Measurements from ENCODE around the gene PFDN5.

PFDN5 gene

GRCh38 chr12:53332744-53333143 lies 37.4 kb downstream of the PFDN5 start:
- DNase-seq (ENCODE audit: extremely low read depth, insufficient read length): no peak
- H3K27me3 ChIP-seq (replicated peaks; ENCODE audit: control insufficient read depth, insufficient read depth, low read length): no peaks in the 10 kb centered on the region; the same call in 1 of the 2 replicates
- TF ChIP-seq CTCF (IDR thresholded peaks at IDR 0.05; ENCODE audit: insufficient read depth, low read length, poor library complexity, severe bottlenecking): no peak
- no peaks in the 10 kb centered on the region for H3K36me3 ChIP-seq (ENCODE audit: control insufficient read depth, insufficient read depth, low read length)
- no peak overlapping the region for H3K4me3 ChIP-seq (replicated peaks; ENCODE audit: low read depth, low read length)

DNA sequence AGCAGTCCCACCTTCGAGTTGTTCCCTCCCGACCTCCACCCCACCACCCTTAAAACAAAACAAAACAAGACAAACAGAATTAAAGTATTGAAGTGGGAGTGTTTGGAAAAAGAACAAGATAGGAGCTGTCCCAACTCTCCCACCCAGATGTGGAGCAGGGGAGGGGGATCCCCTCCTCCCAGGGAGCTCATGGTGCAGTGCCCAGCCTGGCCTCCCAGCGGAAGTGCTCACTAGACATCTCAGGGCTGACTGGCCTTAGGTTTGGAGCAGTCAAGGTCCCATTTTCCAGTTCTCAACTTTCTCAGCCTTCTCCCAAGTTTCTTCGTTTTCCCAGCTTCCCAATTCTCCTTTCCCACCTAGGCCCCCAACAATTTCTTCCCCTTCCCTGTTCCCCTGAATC lies 37.9 kb downstream of the PFDN5 start:
- Histone ChIP-seq H3K36me3 (ENCODE audit: control insufficient read depth, insufficient read depth, low read length) (no peaks in the 10 kb centered on the region), H3K27me3 (replicated peaks; ENCODE audit: control insufficient read depth, insufficient read depth, low read length) (no peaks in the 10 kb centered on the region; the same call in 1 of the 2 replicates), H3K4me3 (replicated peaks; ENCODE audit: low read depth, low read length) (no peak overlapping the region)
- DNase-seq (ENCODE audit: extremely low read depth, insufficient read length): no peak
- TF ChIP-seq CTCF (IDR thresholded peaks at IDR 0.05; ENCODE audit: insufficient read depth, low read length, poor library complexity, severe bottlenecking): no peak

GRCh38 chr12:53333845-53334244 lies 38.5 kb downstream of the PFDN5 start:
- Histone ChIP-seq H3K27me3 (replicated peaks; ENCODE audit: control insufficient read depth, insufficient read depth, low read length) (no peaks in the 10 kb centered on the region; the same call in none of the 2 replicates), H3K4me3 (replicated peaks; ENCODE audit: low read depth, low read length) (no peak overlapping the region), H3K36me3 (ENCODE audit: control insufficient read depth, insufficient read depth, low read length) (no peaks in the 10 kb centered on the region)
- no peak for TF ChIP-seq CTCF (IDR thresholded peaks at IDR 0.05; ENCODE audit: insufficient read depth, low read length, poor library complexity, severe bottlenecking)
- DNase-seq (ENCODE audit: extremely low read depth, insufficient read length): no peak

GRCh38 chr12:53334822-53335221 lies 39.5 kb downstream of the PFDN5 start:
- no peak overlapping the region for H3K4me3 ChIP-seq (replicated peaks; ENCODE audit: low read depth, low read length)
- no peaks in the 10 kb centered on the region; the same call in none of the 2 replicates for H3K27me3 ChIP-seq (replicated peaks; ENCODE audit: control insufficient read depth, insufficient read depth, low read length)
- TF ChIP-seq CTCF (IDR thresholded peaks at IDR 0.05; ENCODE audit: insufficient read depth, low read length, poor library complexity, severe bottlenecking): no peak
- H3K36me3 ChIP-seq (ENCODE audit: control insufficient read depth, insufficient read depth, low read length): no peaks in the 10 kb centered on the region
- DNase-seq (ENCODE audit: extremely low read depth, insufficient read length): no peak

DNA sequence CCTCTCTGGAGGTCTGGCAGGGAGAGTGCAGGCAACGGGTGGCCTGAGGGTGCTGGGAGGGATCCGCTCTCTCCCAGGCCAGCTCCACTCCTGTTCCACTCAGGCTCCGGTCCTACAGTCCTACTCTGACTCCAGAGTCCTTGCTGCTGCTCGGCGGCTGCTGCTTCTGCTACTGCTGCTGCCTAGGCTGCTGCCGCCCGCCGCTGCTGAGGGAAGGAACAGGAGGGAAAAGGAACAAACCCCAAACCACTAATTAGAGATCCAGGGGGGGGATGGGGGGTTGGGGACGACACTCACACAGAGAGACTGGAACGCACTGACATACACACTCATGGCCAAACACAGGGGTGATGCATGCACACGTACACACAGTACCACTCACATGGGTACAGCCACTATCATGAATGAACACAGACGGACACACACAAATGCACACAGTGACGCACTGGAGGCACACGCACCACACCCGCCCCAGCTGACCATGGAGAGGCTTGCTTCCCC lies 40.9 kb downstream of the PFDN5 start, which contains the start of gene SP7:
TSS of gene SP7 (minus strand) at position 174 of the 501 bp plus-strand sequence. CDS start 708 bp downstream, outside the sequence.
- H3K27me3 ChIP-seq (replicated peaks; ENCODE audit: control insufficient read depth, insufficient read depth, low read length): no peaks in the 10 kb centered on the region; the same call in none of the 2 replicates
- DNase-seq (ENCODE audit: extremely low read depth, insufficient read length): no peak
- H3K36me3 ChIP-seq (ENCODE audit: control insufficient read depth, insufficient read depth, low read length): no peaks in the 10 kb centered on the region
- TF ChIP-seq CTCF (IDR thresholded peaks at IDR 0.05; ENCODE audit: insufficient read depth, low read length, poor library complexity, severe bottlenecking): no peak
- no peak within 1 kb of the TSS for H3K4me3 ChIP-seq (replicated peaks; ENCODE audit: low read depth, low read length)

- DNase-seq (ENCODE audit: extremely low read depth, insufficient read length): no peak
- no peak for TF ChIP-seq CTCF (IDR thresholded peaks at IDR 0.05; ENCODE audit: insufficient read depth, low read length, poor library complexity, severe bottlenecking)
- Histone ChIP-seq H3K4me3 (replicated peaks; ENCODE audit: low read depth, low read length) (no peak overlapping the region), H3K27me3 (replicated peaks; ENCODE audit: control insufficient read depth, insufficient read depth, low read length) (no peaks in the 10 kb centered on the region; the same call in 1 of the 2 replicates), H3K36me3 (ENCODE audit: control insufficient read depth, insufficient read depth, low read length) (no peaks in the 10 kb centered on the region)
Observed at GRCh38 chr12:53338017-53338416, 42.7 kb downstream of the PFDN5 start.
